Neuronal stem cell (in vitro differentiated cells): ENCODE data around the gene SRGAP3.

ENCODE experiments used
- DNase-seq: peaks from one replicate; pipeline ENCODE4 v3.0.0-alpha.2; 2013; ENCODE audit warnings: low spot score
- H2AFZ ChIP-seq: one replicate; pipeline ENCODE4 v1.6.1; 2013; ENCODE audit warnings: mild to moderate bottlenecking, low read length, inconsistent platforms
- H2AK5ac ChIP-seq: 2 replicates; pipeline ENCODE4 v1.6.1; 2013; ENCODE audit warnings: low read depth, mild to moderate bottlenecking, inconsistent platforms, low read length, moderate library complexity, mixed read lengths
- H2BK120ac ChIP-seq: 2 replicates; pipeline ENCODE4 v1.6.1; 2013; ENCODE audit warnings: low read depth, mild to moderate bottlenecking, inconsistent platforms, low read length, moderate library complexity, mixed read lengths
- H2BK12ac ChIP-seq: one replicate; pipeline ENCODE4 v1.6.1; 2013; ENCODE audit warnings: low read length, inconsistent platforms
- H2BK15ac ChIP-seq: 2 replicates; pipeline ENCODE4 v1.6.1; 2013; ENCODE audit warnings: mild to moderate bottlenecking, low read length, inconsistent platforms, mixed read lengths
- H2BK5ac ChIP-seq: one replicate; pipeline ENCODE4 v1.6.1; 2013; ENCODE audit warnings: inconsistent platforms, mild to moderate bottlenecking, low read length, moderate library complexity
- H3K14ac ChIP-seq: one replicate; pipeline ENCODE4 v1.6.1; 2013; ENCODE audit warnings: low read length, inconsistent platforms
- H3K18ac ChIP-seq: 2 replicates; pipeline ENCODE4 v1.6.1; 2013; ENCODE audit warnings: low read length, inconsistent platforms
- H3K23ac ChIP-seq: 2 replicates; pipeline ENCODE4 v1.6.1; 2013; ENCODE audit warnings: low read depth, mild to moderate bottlenecking, mixed read lengths, low read length, inconsistent platforms; ENCODE audit not compliant: poor library complexity
- H3K27ac ChIP-seq: replicated peaks from 3 replicates; pipeline ENCODE4 v1.5.1; 2013; ENCODE audit warnings: low read length, inconsistent platforms
- H3K27me3 ChIP-seq, 3 experiments: 2 replicates each; pipeline ENCODE4 v1.6.1; 2013; ENCODE audit warnings: low read length in 3 of 3, mild to moderate bottlenecking in 2 of 3, inconsistent platforms in 1 of 3, low read depth in 1 of 3, mixed read lengths in 1 of 3, moderate library complexity in 1 of 3; ENCODE audit not compliant: control insufficient read depth in 3 of 3, insufficient read depth in 3 of 3
- H3K36me3 ChIP-seq, 2 donors: replicated peaks in 1 of 2; 2 replicates each; pipeline ENCODE4 v1.6.1; 2013; ENCODE audit warnings: low read length in 2 of 2; ENCODE audit not compliant: control insufficient read depth in 2 of 2, insufficient read depth in 2 of 2
- H3K4ac ChIP-seq: 2 replicates; pipeline ENCODE4 v1.6.1; 2013; ENCODE audit warnings: inconsistent platforms, mild to moderate bottlenecking, low read length, moderate library complexity
- H3K4me1 ChIP-seq, 2 donors: 1 replicate in 1 of 2; 2 replicates in 1 of 2; pipeline ENCODE4 v1.6.1; 2013; ENCODE audit warnings: low read length in 2 of 2, low read depth in 1 of 2; ENCODE audit not compliant: control insufficient read depth in 2 of 2, insufficient read depth in 1 of 2
- H3K4me2 ChIP-seq: one replicate; pipeline ENCODE4 v1.6.1; 2013; ENCODE audit warnings: mild to moderate bottlenecking, low read length, inconsistent platforms; ENCODE audit not compliant: insufficient read depth, poor library complexity, severe bottlenecking
- H3K4me3 ChIP-seq, 2 donors: 2 replicates each; pipeline ENCODE4 v1.5.1; 2013; ENCODE audit warnings: low read length in 2 of 2, mild to moderate bottlenecking in 2 of 2, inconsistent platforms in 1 of 2, moderate library complexity in 1 of 2
- H3K79me1 ChIP-seq: one replicate; pipeline ENCODE4 v1.6.1; 2013; ENCODE audit warnings: low read depth, mild to moderate bottlenecking, inconsistent platforms, low read length, moderate library complexity
- H3K9ac ChIP-seq: one replicate; pipeline ENCODE4 v1.6.1; 2013; ENCODE audit warnings: mild to moderate bottlenecking, low read depth, low read length, inconsistent platforms; ENCODE audit not compliant: poor library complexity
- H3K9me3 ChIP-seq, 2 donors: replicated peaks in 1 of 2; 2 replicates each; pipeline versions ENCODE3 to v1.6.1; 2013; ENCODE audit warnings: low read length in 2 of 2, mild to moderate bottlenecking in 2 of 2, inconsistent platforms in 1 of 2, low read depth in 1 of 2, mixed read lengths in 1 of 2, moderate library complexity in 1 of 2; ENCODE audit not compliant: control insufficient read depth in 2 of 2, insufficient read depth in 1 of 2
- H4K8ac ChIP-seq: one replicate; pipeline ENCODE4 v1.6.1; 2013; ENCODE audit warnings: low read depth, mild to moderate bottlenecking, inconsistent platforms, low read length, moderate library complexity
- H4K91ac ChIP-seq: one replicate; pipeline ENCODE4 v1.6.1; 2013; ENCODE audit warnings: low read length, low read depth, mild to moderate bottlenecking, inconsistent platforms; ENCODE audit not compliant: poor library complexity
- WGBS, 2 donors: extraction: QIAGEN DNeasy Blood & Tissue Kit; methylation state at CpG; one replicate each; pipeline ENCODE4 v1.1.7; 2013; ENCODE audit warnings: missing lambda C conversion rate in 2 of 2, mixed read lengths in 1 of 2; ENCODE audit not compliant: insufficient read length in 2 of 2, insufficient replicate concordance in 1 of 2; ENCODE audit errors: extremely low coverage in 2 of 2; 5-methylcytosine and 5-hydroxymethylcytosine counted together

SRGAP3 gene

DNA sequence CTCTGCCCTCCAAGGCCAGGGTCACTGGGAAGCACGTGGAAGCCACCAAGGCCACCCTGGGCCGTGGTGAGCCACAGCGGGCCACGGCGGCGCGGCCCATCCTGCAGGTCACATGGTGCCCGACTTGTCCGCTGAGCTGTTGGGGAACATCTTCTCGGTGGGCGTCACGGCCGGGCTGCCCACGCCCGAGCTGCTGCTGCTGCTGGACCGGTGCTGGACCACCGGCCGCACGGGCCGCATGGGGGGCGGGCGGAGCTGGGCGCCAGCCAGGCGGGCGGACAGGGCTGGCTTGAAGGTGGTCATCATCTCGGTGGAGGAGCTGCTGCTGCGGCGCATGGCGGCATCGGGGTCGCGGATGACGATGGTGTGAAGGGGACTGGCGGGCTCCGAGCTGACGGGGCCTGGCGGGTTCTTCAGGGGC, 264.0 kb downstream of the SRGAP3 start:
- Histone ChIP-seq H3K18ac (no peak overlapping the region), H2AK5ac (peak overlapping the region; percentile 26), H2BK120ac (no peak overlapping the region), H4K8ac (no peak overlapping the region), H3K9me3 (peaks cover 0 to 2% of the 10 kb centered on the region in 2 donors), H3K36me3 (peaks cover 0 to 40% of the 10 kb centered on the region in 2 donors), H3K4me3 (no peak overlapping the region), H3K79me1 (no peaks in the 10 kb centered on the region), H3K27ac (no peak overlapping the region), H3K4me2 (no peak overlapping the region), H2BK15ac (no peak overlapping the region), H4K91ac (no peak overlapping the region), H2BK12ac (no peak overlapping the region), H3K4me1 (peaks cover 10% of the 10 kb centered on the region in 2 donors), H2AFZ (no peak overlapping the region), H3K23ac (no peak overlapping the region), H3K4ac (no peak overlapping the region), H3K27me3 (no peaks in the 10 kb centered on the region), H3K9ac (no peak overlapping the region), H3K14ac (no peak overlapping the region), H2BK5ac (no peak overlapping the region)
- no CpG with 5 or more reads among the region's 37 CpGs for WGBS, 2 donors
- DNase-seq: no peak

DNA sequence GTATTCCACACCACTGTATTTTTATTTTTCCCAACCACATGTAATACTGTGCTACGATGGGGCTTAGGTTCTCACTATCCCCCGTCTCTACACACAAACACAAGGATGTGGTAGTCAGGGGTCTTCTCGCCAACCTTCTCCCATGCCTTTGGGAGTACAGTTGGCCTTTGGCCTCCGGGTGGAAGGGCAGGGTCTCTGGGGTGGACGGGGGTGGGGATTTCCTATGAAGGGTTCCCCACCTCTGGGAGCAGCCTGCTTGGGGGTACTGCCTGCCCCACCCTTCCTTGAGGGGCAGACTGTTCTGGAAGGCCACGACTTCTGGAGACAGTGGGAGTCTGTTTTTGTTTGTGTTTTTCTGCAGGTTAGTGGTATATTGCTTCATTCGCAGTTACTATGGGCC, 264.9 kb downstream of the SRGAP3 start:
- H3K14ac ChIP-seq: no peak overlapping the region
- H3K79me1 ChIP-seq: no peaks in the 10 kb centered on the region
- no peak overlapping the region for H2AFZ ChIP-seq
- no peak overlapping the region for H2BK15ac ChIP-seq
- WGBS, 2 donors: no CpG with 5 or more reads among the region's 7 CpGs
- H3K9me3 ChIP-seq: peaks cover 0 to 6% of the 10 kb centered on the region in 2 donors
- no peak overlapping the region for H3K4me2 ChIP-seq
- H3K9ac ChIP-seq: no peak overlapping the region
- H3K36me3 ChIP-seq: peaks cover 0 to 31% of the 10 kb centered on the region in 2 donors
- H4K91ac ChIP-seq: no peak overlapping the region
- DNase-seq: no peak
- no peak overlapping the region for H3K4ac ChIP-seq
- no peak overlapping the region for H2BK120ac ChIP-seq
- no peak overlapping the region for H3K4me3 ChIP-seq
- H2BK5ac ChIP-seq: no peak overlapping the region
- no peak overlapping the region for H4K8ac ChIP-seq
- H2AK5ac ChIP-seq: no peak overlapping the region
- H3K23ac ChIP-seq: no peak overlapping the region
- peaks cover 10% of the 10 kb centered on the region in 2 donors for H3K4me1 ChIP-seq
- H3K18ac ChIP-seq: no peak overlapping the region
- H3K27ac ChIP-seq: no peak overlapping the region
- no peaks in the 10 kb centered on the region for H3K27me3 ChIP-seq
- no peak overlapping the region for H2BK12ac ChIP-seq

DNA sequence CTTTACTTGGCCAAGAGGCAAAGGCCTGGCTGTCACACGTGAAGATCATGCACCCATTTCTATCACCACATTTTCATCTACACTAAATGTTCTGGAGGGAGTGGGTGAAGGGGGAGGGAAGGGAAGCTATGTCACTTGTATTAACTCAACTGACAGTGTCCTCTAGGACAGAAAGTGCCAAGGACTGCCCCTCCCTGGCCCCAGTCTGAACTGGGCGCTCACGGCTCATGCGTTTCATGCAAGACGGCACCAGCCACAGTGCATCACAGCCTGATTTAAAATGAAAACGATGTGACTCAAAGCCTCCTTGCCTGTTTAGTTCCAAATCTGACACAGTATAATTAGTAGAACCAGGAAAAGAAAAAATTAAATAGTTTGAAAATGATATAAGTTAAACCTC, 265.4 kb downstream of the SRGAP3 start:
- Histone ChIP-seq H3K27me3 (no peaks in the 10 kb centered on the region), H3K36me3 (peaks cover 0 to 26% of the 10 kb centered on the region in 2 donors), H3K79me1 (no peaks in the 10 kb centered on the region), H2AK5ac (no peak overlapping the region), H3K4ac (no peak overlapping the region), H3K4me1 (peaks cover 10% of the 10 kb centered on the region in 2 donors), H3K4me3 (no peak overlapping the region), H2AFZ (no peak overlapping the region), H4K8ac (no peak overlapping the region), H3K9ac (no peak overlapping the region), H3K18ac (no peak overlapping the region), H2BK12ac (no peak overlapping the region), H3K23ac (no peak overlapping the region), H2BK15ac (no peak overlapping the region), H3K9me3 (peaks cover 2 to 6% of the 10 kb centered on the region in 2 donors), H3K14ac (no peak overlapping the region), H2BK5ac (no peak overlapping the region), H4K91ac (no peak overlapping the region), H2BK120ac (no peak overlapping the region), H3K27ac (no peak overlapping the region), H3K4me2 (no peak overlapping the region)
- WGBS, 2 donors: no CpG with 5 or more reads among the region's 6 CpGs
- DNase-seq: no peak

- Histone ChIP-seq H3K9me3 (peaks cover 2 to 6% of the 10 kb centered on the region in 2 donors), H2AK5ac (no peak overlapping the region), H4K91ac (no peak overlapping the region), H3K27ac (no peak overlapping the region), H2BK120ac (no peak overlapping the region), H3K4me3 (no peak overlapping the region), H3K79me1 (no peaks in the 10 kb centered on the region), H3K4me1 (peaks cover 8 to 10% of the 10 kb centered on the region in 2 donors), H2BK15ac (no peak overlapping the region), H3K4ac (no peak overlapping the region), H3K14ac (no peak overlapping the region), H3K27me3 (no peaks in the 10 kb centered on the region), H2BK12ac (no peak overlapping the region), H3K18ac (no peak overlapping the region), H3K36me3 (peaks cover 0 to 26% of the 10 kb centered on the region in 2 donors), H4K8ac (no peak overlapping the region), H3K9ac (no peak overlapping the region), H2BK5ac (no peak overlapping the region), H2AFZ (no peak overlapping the region), H3K4me2 (no peak overlapping the region), H3K23ac (no peak overlapping the region)
- DNase-seq: no peak
- WGBS, 2 donors: no CpG with 5 or more reads among the region's 5 CpGs
Measured at GRCh38 chr3:8983591-8983990, 265.9 kb downstream of the SRGAP3 start.
